CD4-positive, alpha-beta T cell (primary cell): ENCODE measurements around the gene ZNF827. TPM values are rescaled to one million over a fixed set of nuclear protein-coding genes. Genes with fewer than 3 reads are reported as not detected.

ENCODE experiments used
- ATAC-seq: fragments of 200-7000 bp; cut with Tn5 transposase; one replicate; pipeline ENCODE4 v1.10.0; 2022; ENCODE audit warnings: mild to moderate bottlenecking; ENCODE audit not compliant: poor library complexity
- CTCF ChIA-PET: fragments of 350-600 bp; sonication (Branson Sonifier 250); formaldehyde crosslinking; loops from one replicate; lab custom pipeline; 2021; ENCODE audit warnings: antibody characterized with exemption, inconsistent platforms; lab: Charles Lee
- POLR2A ChIA-PET: fragments of 350-600 bp; sonication (Branson Sonifier 250); formaldehyde crosslinking; loops from one replicate; lab custom pipeline; 2021; ENCODE audit warnings: antibody characterized with exemption, inconsistent platforms; lab: Charles Lee
- DNase-seq, 14 experiments: peaks; one replicate each; pipeline ENCODE4 v3.0.0-alpha.2; 2013 to 2020; ENCODE audit warnings: mixed read lengths in 2 of 14
- H3K27ac ChIP-seq, 2 donors: one replicate each; pipeline versions ENCODE4 v1.5.1 to v1.7.0; 2013; ENCODE audit warnings: low read length in 2 of 2, low read depth in 1 of 2, mild to moderate bottlenecking in 1 of 2
- H3K27me3 ChIP-seq, 2 experiments: 1 replicate in 1 of 2; 2 replicates in 1 of 2; pipeline versions ENCODE4 v1.6.1 to v1.7.0; 2013; ENCODE audit warnings: low read length in 2 of 2, control low read depth in 1 of 2, mild to moderate bottlenecking in 1 of 2, moderate library complexity in 1 of 2; ENCODE audit not compliant: insufficient read depth in 2 of 2, control insufficient read depth in 1 of 2
- H3K36me3 ChIP-seq: one replicate; pipeline ENCODE4 v1.6.1; 2013; ENCODE audit warnings: low read length, control low read depth; ENCODE audit not compliant: insufficient read depth
- H3K4me1 ChIP-seq: one replicate; pipeline ENCODE4 v1.6.1; 2013; ENCODE audit warnings: low read length, control low read depth; ENCODE audit not compliant: insufficient read depth
- H3K4me3 ChIP-seq: one replicate; pipeline ENCODE4 v1.5.1; 2013; ENCODE audit warnings: mild to moderate bottlenecking, low read length, moderate library complexity
- H3K9me3 ChIP-seq, 2 experiments: 1 replicate in 1 of 2; 2 replicates in 1 of 2; pipeline versions ENCODE4 v1.6.1 to v1.7.0; 2013; ENCODE audit warnings: low read length in 2 of 2, mild to moderate bottlenecking in 2 of 2, control low read depth in 1 of 2, moderate library complexity in 1 of 2; ENCODE audit not compliant: control insufficient read depth in 1 of 2, insufficient read depth in 1 of 2
- H3K27ac Mint-ChIP-seq: one replicate; pipeline ENCODE4 v1.8.0; 2020; ENCODE audit warnings: mixed read lengths
- H3K27me3 Mint-ChIP-seq: one replicate; pipeline ENCODE4 v1.8.0; 2021; ENCODE audit warnings: mixed read lengths
- H3K36me3 Mint-ChIP-seq: one replicate; pipeline ENCODE4 v1.8.0; 2021; ENCODE audit warnings: low read depth, mixed read lengths
- H3K4me1 Mint-ChIP-seq: one replicate; pipeline ENCODE4 v1.8.0; 2021; ENCODE audit warnings: low read depth, mixed read lengths
- H3K4me3 Mint-ChIP-seq: one replicate; pipeline ENCODE4 v1.8.0; 2020; ENCODE audit warnings: mild to moderate bottlenecking, mixed read lengths
- H3K9me3 Mint-ChIP-seq: one replicate; pipeline ENCODE4 v1.8.0; 2020; ENCODE audit warnings: mixed read lengths
- intact Hi-C, 2 experiments: fragments of 100-400 bp; cut with DNase I in 1 of 2; cut with micrococcal nuclease in 1 of 2; formaldehyde crosslinking; loops; one replicate each; pipeline versions ENCODE4 v1.15.1 to v1.9.0; 2023 to 2025; cut with DNase I, micrococcal nuclease
- total RNA-seq, 174 experiments: library from RNA in 2 of 174; stranded (reverse) in 2 of 174; gene quantifications; one replicate each; pipeline ENCODE4 v1.2.3 and lab custom pipeline; 2021 to 2026
- TF ChIP-seq, protein P1 (sequence below): fragments of 200-600 bp; IDR thresholded peaks from one replicate; pipeline ENCODE4 v1.8.0; 2022; ENCODE audit warnings: antibody characterized with exemption, mild to moderate bottlenecking

The ZNF827 gene
- total RNA-seq, 2 experiments from 2014 or later, result 13.7 to 14.3 TPM

DNA sequence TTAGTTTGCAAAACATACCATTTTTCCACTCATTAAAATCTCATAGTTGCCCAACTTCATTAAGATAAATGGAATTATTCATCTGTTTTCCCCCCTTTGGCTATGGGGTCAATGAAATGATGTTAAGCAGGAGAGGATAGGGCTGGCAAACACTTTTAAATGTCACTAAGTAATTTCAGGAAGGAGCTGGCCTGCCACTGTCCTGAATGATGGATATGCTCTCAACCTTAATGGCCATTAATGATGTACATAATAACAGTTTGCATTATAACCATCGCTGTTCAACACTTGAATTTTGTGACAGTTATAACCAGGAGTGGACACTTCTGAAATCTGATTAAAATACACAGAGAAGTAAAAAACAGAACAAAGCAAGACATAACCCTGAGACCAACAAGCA is 181.4 kb downstream of the ZNF827 start:
- CTCF ChIA-PET, result no interaction called here
- no peaks in the 10 kb centered on the region for H3K4me1 ChIP-seq
- TF ChIP-seq, protein P1, sequence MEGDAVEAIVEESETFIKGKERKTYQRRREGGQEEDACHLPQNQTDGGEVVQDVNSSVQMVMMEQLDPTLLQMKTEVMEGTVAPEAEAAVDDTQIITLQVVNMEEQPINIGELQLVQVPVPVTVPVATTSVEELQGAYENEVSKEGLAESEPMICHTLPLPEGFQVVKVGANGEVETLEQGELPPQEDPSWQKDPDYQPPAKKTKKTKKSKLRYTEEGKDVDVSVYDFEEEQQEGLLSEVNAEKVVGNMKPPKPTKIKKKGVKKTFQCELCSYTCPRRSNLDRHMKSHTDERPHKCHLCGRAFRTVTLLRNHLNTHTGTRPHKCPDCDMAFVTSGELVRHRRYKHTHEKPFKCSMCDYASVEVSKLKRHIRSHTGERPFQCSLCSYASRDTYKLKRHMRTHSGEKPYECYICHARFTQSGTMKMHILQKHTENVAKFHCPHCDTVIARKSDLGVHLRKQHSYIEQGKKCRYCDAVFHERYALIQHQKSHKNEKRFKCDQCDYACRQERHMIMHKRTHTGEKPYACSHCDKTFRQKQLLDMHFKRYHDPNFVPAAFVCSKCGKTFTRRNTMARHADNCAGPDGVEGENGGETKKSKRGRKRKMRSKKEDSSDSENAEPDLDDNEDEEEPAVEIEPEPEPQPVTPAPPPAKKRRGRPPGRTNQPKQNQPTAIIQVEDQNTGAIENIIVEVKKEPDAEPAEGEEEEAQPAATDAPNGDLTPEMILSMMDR, result no peak
- intact Hi-C loops, result no loop called here
- no peak overlapping the region for H3K4me3 ChIP-seq
- Mint-ChIP-seq H3K27me3 (peaks cover 4% of the 10 kb centered on the region), H3K9me3 (no peaks in the 10 kb centered on the region), H3K36me3 (peaks cover 26% of the 10 kb centered on the region), H3K27ac (no peak overlapping the region), H3K4me1 (no peaks in the 10 kb centered on the region), H3K4me3 (no peak overlapping the region)
- POLR2A ChIA-PET, result no interaction called here
- H3K27me3 ChIP-seq, result peaks cover 0 to 10% of the 10 kb centered on the region in 2 experiments
- no peak overlapping the region for H3K27ac ChIP-seq
- H3K36me3 ChIP-seq, result peaks cover 11% of the 10 kb centered on the region
- ATAC-seq, result no peak
- no peaks in the 10 kb centered on the region for H3K9me3 ChIP-seq
- no peak for DNase-seq

DNA sequence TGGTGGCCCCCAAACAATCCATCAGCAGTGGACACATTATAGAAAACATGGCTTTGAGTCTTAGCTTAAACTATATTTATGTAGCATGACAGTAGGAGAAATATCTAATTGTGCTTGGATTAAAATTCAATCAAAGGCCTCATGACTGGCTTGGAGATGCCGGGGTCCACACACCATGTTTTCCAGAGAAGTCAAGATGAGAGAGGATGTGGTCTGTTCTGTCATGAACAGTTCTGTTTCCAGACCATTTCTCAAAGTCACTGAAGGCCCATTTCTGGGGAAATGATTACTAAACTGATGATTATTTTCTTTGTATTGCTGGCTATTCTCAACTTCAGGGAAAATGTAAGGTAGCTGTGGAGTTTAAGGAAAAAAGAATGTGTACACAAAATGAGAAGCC is 182.4 kb downstream of the ZNF827 start:
- Histone ChIP-seq H3K4me1 (no peaks in the 10 kb centered on the region), H3K27ac (no peak overlapping the region), H3K9me3 (peaks cover 0 to 5% of the 10 kb centered on the region in 2 experiments), H3K4me3 (no peak overlapping the region), H3K36me3 (peaks cover 4% of the 10 kb centered on the region), H3K27me3 (peaks cover 0 to 11% of the 10 kb centered on the region in 2 experiments)
- Mint-ChIP-seq H3K36me3 (peaks cover 22% of the 10 kb centered on the region), H3K4me3 (no peak overlapping the region), H3K27ac (no peak overlapping the region), H3K4me1 (no peaks in the 10 kb centered on the region), H3K9me3 (no peaks in the 10 kb centered on the region), H3K27me3 (peaks cover 14% of the 10 kb centered on the region)
- CTCF ChIA-PET, result no interaction called here
- intact Hi-C loops, result no loop called here
- ATAC-seq (no peak), DNase-seq (no peak)
- POLR2A ChIA-PET, result no interaction called here
- TF ChIP-seq, protein P1, result no peak

DNA sequence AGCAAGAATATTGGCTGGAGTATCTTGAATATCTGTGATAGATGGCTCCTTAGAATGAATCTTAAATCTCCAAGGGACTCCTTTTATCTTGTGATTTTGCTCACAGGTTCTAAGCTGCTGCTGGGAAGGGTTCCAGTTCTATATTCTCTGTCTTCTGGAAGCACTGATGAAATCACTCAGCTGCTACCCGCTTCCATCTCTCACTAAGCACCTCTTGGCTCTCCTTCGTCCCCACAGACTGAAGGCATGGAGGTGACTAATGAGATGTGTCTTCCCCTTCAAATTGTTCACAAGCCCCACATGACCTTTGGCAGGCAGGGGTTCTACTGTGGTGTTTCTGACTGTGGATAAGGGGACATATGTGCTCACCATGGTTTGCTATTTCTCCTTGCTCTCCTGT is 182.8 kb downstream of the ZNF827 start:
- Histone ChIP-seq H3K4me3 (no peak overlapping the region), H3K27ac (no peak overlapping the region), H3K36me3 (peaks cover under 1% of the 10 kb centered on the region), H3K9me3 (peaks cover 0 to 5% of the 10 kb centered on the region in 2 experiments), H3K4me1 (no peaks in the 10 kb centered on the region), H3K27me3 (peaks cover 0 to 13% of the 10 kb centered on the region in 2 experiments)
- CTCF ChIA-PET, result no interaction called here
- peaks cover 21% of the 10 kb centered on the region for H3K36me3 Mint-ChIP-seq
- no peak overlapping the region for H3K27ac Mint-ChIP-seq
- peaks cover 18% of the 10 kb centered on the region for H3K27me3 Mint-ChIP-seq
- DNase-seq, result no peak
- TF ChIP-seq, protein P1, result no peak
- no peak for ATAC-seq
- POLR2A ChIA-PET, result no interaction called here
- no peak overlapping the region for H3K4me3 Mint-ChIP-seq
- H3K9me3 Mint-ChIP-seq, result no peaks in the 10 kb centered on the region
- intact Hi-C loops, result no loop called here
- H3K4me1 Mint-ChIP-seq, result no peaks in the 10 kb centered on the region
